Measurements from ENCODE around the gene MAML2.
A peak's percentile ranks its signal among the peaks of the same experiment; 100 is the strongest.

MAML2 gene

DNA sequence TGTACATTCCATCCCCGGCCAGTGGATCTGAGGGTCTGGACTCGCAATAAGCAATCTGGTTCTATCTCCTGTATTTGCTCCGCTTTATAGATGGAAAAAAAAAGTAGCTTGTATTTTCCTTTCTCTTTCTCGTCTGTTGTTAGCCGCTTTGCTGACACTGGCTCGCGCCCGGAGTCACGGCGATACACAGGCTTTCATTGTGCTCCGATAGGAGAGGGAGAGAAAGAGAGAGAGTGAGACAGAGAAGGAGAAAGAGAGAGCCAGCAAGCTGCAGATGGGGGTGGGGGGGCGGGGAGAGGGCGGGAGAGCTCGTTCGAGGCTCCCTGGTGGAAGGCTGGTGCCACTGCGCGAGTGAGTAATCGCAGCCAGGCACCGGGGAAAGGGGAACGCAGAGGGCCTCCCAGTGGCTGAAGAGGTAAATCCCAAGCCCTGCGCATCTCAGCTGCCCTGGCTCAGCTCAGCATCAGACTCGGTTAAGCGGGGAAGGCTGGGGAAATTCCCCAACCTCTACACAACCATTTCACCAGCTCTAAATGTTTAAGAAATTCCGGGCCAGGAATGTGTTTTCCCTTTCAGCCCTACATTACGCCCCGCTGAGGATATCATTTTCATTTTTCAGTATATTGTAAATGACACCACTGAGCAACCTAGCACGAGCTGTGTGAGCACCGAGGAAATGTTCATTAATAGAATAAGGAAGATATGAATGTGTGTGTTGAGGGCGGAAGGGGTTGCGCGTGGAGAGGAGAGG is at the start of gene MAML2:
TSS of gene MAML2 (minus strand) at position 235 of the 751 bp plus-strand sequence. CDS start 1,300 bp downstream, outside the sequence.
- peak; percentile 78 for DNase-seq (ENCODE audit: insufficient read length, low spot score)
- peak; percentile 65 for FAIRE-seq

DNA sequence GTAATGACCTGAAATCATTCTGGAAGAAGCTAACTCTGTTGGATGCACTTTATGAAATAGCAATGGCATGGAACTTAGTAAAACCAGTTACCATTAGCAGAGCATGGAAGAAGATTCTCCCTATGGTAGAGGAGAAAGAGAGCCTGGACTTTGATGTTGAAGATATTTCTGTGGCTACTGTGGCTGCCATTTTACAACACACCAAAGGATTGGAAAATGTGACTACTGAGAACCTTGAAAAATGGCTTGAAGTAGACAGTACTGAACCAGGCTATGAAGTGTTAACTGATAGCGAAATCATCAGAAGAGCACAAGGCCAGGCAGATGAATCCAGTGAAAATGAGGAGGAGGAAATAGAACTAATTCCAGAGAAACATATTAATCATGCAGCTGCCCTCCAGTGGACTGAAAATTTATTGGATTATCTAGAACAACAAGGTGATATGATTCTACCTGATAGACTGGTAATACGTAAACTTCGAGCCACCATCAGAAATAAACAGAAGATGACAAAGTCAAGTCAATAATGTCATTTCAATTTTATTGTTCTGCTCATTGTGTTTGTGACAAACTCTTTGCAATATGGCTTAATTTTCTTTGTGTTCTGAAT is 48.8 kb upstream of the MAML2 start:
- FAIRE-seq (no peak), DNase-seq (ENCODE audit: insufficient read length, low spot score) (no peak)

DNA sequence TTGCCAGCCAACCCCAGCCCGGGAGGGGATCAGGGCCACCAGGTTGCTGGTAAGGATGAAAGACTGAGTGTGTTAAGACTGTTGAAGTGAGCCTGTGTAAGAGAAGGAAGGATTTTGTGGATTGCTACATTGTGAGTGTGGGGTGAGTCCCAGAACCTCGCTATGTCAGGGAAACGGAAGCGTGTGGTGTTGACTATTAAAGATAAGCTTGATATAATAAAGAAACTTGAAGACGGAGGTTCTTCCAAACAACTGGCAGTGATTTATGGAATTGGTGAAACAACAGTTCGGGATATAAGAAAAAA is 47.4 kb upstream of the MAML2 start:
- no peak for FAIRE-seq
- no peak for DNase-seq (ENCODE audit: insufficient read length, low spot score)

DNA sequence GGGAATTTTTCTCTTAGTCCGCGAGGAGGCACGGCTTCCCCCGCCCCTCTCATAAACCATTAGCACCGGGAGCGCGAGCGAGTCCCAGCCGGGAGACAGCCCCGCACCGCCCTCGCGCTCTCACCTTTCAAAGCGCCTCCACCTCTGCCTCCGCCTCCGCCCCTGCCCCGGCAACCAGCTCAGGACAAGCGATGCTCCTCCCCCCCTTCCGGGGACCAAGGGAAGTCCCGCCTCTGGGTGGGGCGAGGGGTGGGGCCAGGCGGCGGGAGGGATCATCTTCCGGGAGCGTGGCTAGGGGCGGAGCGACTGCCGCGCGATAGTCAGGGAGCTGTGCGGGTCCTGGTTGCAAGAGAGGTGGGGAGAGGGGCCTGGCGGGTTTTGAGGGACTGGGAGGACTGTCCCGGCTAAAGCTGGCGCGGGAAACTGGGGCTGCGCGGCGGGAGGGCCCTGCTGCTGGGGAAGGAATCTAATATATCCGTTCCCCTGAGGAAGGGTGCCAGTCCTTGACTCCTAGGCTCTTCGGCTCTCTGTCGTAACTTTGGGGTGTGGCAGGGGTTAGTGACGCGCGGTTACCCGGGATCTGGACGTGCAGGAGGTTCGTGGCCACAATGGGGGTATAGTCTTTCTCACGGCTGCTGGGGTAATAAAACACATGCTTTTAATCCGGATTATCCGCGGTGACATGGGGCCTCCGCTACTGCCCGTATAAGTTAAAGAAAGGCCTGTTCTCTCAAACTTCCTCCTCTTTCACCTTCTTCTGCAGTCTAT is 46.9 kb upstream of the MAML2 start, which contains the start of the genes CCDC82 and JRKL:
TSS of gene CCDC82 (minus strand) at position 193 of the 768 bp plus-strand sequence. CDS start 5,165 bp downstream, outside the sequence.
TSS of gene JRKL (plus strand) at position 294 of the 768 bp plus-strand sequence. CDS start 637 bp downstream, outside the sequence.
- FAIRE-seq = peak; percentile 92
- DNase-seq (ENCODE audit: insufficient read length, low spot score) = peak; percentile 75

DNA sequence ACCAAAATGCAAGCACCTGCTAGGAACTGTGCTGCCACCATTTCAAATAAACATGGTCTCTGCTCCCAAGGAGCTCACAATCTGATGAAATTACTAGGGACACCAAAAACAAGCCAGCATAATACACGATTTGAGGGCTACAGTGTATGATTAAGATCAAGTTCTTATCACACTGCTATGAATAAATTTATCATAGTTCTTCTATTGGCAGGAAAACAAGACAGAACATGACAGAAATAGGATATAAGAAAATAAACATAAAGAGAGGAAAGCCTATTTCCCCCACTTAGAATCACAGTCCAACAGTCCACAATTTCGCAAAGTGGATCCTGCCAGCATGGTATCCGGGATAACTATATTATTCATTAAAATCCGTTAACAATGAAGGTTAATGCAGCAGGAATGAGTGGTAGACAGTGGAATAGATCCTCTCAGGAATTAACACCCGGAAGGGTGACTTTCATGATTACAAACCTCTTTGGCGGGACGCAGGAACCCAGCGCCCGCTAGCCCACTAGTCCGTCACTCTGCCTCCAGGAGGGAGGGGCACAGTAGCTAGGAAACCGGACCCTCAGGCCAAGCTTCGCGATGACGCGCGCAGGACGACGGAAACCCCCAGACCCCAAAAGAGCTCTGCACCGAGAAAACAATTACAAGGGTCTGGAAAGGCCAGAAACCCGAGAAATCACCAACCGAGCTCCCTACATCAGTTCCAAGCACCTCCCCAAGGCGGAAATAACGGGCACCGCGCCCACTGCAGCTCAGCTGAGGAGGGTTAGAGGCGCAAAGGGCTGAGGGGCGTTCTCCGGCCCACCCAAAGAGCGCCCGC is 46.1 kb upstream of the MAML2 start:
- FAIRE-seq (peak; percentile 39), DNase-seq (ENCODE audit: insufficient read length, low spot score) (peak; percentile 4)

DNA sequence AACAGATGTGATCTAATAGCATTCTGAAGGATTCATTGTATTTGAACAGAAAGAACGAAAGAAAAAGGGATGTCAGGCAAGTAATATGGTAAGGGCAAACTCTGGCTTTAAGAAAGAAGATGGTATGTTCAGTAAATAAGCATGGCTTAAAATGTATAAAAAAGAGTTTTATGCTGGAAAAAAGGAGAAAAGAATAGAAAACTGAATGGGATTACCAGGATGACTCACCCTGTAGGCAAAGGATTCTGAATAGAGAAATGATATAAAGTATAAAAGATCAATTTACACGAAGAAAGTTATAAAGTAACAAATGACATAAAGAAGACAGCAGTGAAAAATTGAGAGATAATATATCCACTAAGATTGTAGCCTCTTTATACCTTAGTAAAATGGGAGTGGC is 42.2 kb upstream of the MAML2 start:
- DNase-seq (ENCODE audit: insufficient read length, low spot score) (no peak), FAIRE-seq (no peak)

DNA sequence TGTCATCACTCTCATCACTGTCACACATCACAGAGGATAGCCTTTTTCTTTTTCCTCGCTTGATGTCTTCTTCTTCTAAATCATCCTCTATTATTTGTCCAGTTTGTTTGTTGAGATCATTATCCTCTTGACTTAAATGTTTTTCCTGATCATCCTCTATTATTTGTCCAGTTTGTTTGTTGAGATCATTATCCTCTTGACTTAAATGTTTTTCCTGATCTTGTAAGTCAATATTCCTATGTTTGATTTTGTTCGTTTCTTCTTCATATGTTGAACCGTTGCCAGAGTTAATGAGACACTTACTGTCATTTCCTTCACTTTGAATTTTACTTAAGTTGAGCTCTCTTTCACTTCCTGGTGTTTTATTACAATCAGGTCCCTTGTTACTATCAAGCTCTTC is 41.2 kb upstream of the MAML2 start:
- FAIRE-seq (peak; percentile 28), DNase-seq (ENCODE audit: insufficient read length, low spot score) (no peak)

DNA sequence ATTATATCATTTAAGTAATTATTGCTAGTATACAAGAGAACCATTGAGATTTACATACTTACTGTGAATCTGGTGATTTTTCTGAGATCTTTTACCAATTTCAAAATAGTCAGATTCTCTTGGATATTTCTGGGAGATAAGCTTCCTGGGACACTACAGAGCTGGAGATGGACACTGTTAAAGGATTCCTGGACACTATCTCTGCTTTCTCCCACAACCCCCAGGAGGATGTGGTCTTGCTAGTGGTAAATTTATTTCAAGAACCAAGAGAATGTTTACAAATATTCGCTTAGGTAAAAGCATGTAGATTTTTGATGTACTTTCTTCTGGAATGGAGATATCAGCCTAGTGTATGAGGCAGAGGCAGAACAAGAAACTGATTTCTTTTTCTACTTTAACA is 33.8 kb upstream of the MAML2 start:
- FAIRE-seq (no peak), DNase-seq (ENCODE audit: insufficient read length, low spot score) (no peak)

DNA sequence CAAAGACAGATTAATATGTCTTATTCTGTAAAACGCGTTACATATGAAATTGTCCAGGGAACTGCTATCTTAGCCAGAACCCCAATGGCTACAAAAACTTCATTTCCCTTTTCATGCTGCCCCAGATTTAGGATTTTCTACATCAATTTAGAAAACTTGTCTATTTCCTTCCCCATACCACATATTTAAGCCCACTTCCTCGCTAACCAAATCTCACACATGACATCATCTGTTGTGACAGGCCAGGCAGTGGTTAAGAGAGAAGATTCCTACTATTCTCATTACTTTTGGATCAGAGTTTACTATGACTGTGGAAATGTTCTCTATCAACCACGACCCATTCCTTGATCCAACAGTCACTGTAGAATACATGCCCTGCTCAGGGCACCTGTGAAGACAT is 30.8 kb upstream of the MAML2 start:
- DNase-seq (ENCODE audit: insufficient read length, low spot score) = no peak
- FAIRE-seq = no peak

DNA sequence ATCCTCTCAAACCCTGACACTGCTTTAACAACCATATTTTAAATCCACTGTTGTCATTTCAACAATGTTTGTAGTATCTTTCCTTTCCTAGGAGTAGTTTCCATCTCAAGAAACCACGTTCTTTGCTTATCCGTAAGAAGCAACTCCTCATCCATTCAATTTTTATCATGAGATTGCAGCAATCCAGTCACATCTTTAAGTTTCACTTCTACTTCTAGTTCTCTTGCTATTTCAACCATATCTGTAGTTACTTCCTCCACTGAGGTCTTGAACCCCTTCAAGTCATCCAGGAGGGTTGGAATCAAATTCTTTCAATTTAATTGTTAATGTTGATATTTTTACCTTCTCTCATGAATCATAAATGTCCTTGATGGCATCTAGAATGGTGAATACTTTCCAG is 24.3 kb upstream of the MAML2 start:
- peak; percentile 14 for FAIRE-seq
- no peak for DNase-seq (ENCODE audit: insufficient read length, low spot score)

DNA sequence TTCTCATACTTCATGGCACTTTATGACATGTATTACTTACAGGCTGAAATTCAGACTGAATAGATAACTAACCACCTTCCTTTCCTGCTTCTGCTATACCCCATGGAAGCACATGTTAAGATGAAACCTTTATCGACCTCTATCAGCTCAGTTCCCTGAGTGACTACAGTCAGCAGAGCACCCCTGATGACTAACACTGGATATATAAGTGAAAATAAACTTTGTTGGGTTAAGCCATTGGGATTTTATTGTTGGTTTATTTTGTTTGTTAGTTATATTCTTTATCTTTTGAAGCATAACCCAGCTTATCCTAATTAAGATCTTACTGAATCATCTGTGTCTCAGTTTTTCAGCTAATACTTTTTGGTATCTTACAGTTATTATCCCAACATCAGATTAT is 23.0 kb upstream of the MAML2 start:
- peak; percentile 69 for FAIRE-seq
- DNase-seq (ENCODE audit: insufficient read length, low spot score) = no peak

DNA sequence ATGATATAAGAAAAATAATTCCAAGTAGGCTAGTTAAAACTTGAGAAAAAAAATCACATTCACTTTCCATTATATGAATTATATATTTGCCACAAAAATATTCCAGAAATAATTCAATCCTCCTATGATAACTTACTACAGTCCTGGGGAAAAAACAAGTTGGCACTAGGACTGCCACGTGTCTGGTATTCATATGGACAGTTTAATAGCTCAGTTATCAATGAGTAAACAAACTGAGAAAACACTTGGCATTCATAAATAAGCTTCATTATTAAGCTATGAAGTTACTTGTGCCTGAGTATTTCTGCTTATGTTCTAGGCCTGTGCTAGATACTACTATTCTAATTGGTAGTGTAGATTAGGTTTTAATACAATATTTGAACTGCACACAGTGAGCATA is 22.5 kb upstream of the MAML2 start:
- DNase-seq (ENCODE audit: insufficient read length, low spot score) (no peak), FAIRE-seq (no peak)

DNA sequence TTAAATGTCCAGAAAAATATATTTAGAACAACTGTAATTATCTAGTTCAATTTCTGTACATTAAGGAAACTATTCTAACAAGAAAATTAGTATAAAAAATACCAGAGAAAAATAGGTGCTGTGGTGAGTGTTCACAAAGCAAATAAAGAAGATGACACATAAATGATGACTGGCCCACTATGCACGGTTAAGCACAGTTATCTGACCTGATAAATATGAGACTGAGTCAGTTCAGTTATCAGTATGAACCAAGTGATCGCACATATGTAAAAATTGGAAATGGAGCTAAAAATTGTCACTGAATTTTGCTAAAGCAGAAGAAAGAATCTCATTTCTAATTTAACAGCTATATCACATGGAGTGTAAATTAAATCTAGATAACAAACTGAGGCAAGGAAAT is 18.8 kb upstream of the MAML2 start:
- no peak for FAIRE-seq

DNA sequence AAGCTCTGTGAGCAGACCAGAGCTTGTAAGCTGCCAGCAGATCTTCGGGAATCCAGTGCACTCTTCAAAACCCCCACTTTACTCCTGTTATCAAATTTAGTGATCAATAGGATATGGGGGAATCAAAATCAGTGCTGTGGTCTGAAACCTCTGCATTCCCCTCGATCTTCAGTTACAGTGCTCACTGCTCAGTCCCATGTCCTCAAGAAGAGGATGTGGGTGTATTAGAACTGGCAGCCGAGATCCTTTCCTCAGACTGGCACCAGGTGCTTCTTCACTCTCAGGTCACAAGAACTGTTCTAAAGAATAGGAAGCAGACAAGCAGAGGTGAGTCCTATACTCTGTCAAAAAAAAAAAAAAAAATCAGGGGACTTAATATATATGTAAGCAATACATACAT is 15.3 kb upstream of the MAML2 start:
- FAIRE-seq (no peak), DNase-seq (ENCODE audit: insufficient read length, low spot score) (no peak)

More for the DNA sequence above, 18.8 kb upstream of the MAML2 start:
- DNase-seq (ENCODE audit: insufficient read length, low spot score) = no peak

DNA sequence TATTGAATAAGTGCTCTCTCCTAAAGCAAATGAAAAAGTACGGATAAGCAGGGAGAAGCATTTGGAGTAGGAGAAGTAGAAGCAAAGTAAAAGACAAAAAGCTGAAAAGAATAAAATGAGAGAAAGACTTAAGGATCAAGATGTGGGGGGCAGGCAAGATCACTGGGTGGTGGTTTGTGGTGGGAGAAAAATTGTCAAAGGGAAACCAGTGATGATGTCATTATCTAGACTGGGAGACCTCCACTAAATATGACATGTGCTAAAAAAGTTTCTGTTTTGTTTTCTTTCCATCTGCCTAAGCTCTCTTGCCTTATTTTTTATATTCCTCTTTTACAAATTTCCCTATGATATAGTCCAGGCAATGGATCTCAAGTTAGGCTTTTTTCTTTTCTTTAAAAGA is 14.8 kb upstream of the MAML2 start:
- peak; percentile 35 for FAIRE-seq

DNA sequence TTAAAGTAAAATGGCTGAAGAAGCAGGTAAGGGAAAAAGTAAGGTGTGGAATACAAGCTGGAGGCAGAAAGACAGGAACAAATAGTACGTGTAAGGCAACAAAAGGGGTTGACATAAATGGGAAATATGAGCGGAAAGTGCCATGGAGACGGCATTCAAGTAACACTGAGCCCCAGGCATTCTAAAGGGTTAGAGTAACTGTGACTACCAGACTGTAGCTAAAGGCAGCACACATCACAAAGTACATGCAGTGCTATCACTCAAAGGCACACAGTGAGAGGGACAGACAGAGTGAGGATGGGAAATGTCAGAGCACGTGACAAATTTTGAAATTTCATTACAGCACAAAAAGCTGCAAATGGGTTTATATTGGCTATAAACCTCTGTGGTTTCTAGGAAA is 13.9 kb upstream of the MAML2 start:
- FAIRE-seq (no peak), DNase-seq (ENCODE audit: insufficient read length, low spot score) (no peak)

More for the DNA sequence above, 14.8 kb upstream of the MAML2 start:
- DNase-seq (ENCODE audit: insufficient read length, low spot score) = no peak

DNA sequence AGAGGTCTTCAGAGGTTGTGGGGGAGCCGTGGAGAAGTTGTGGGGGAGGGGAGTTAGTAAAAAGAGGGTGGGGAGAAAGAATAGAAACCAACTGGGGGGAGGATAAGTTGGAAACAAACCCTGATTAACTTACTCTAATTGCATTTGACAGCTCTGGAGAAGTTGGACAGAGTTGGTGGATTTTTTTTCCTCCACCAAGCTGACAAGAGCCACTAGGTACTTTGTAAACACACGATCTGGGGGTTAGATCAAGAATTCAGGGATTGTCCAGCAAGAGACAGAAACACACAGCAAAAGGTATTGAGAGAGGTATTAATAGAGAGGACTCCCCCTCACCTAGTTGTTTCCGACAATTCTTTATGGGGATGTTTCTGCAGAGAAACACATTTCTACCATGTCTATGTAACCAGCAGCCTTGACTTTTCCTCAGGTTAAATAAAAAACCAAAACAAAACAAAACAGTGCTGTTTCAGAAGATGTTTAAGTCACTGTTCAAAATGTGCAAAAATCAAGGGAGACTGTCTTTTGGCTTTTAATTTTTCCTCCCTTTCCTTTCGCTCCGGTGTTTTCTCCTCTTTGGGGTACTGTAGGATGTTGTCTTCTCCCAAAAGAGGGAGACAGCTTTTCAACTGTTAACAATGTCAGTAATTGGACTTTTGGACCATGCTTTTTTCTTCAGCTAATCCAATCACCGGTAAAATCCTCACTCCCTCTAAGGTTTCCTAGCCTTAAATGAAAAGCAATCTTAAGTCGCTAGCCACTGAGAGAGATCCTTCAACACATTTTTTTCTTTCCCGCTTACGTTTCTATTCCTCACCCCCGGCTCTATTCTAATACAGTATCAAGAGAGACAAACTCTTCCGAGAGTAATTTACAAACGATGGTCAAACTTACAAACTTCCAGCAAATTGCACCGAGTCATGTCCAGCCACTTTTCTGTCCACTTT is 708 bp downstream of the MAML2 start:
- peak; percentile 68 for FAIRE-seq

DNA sequence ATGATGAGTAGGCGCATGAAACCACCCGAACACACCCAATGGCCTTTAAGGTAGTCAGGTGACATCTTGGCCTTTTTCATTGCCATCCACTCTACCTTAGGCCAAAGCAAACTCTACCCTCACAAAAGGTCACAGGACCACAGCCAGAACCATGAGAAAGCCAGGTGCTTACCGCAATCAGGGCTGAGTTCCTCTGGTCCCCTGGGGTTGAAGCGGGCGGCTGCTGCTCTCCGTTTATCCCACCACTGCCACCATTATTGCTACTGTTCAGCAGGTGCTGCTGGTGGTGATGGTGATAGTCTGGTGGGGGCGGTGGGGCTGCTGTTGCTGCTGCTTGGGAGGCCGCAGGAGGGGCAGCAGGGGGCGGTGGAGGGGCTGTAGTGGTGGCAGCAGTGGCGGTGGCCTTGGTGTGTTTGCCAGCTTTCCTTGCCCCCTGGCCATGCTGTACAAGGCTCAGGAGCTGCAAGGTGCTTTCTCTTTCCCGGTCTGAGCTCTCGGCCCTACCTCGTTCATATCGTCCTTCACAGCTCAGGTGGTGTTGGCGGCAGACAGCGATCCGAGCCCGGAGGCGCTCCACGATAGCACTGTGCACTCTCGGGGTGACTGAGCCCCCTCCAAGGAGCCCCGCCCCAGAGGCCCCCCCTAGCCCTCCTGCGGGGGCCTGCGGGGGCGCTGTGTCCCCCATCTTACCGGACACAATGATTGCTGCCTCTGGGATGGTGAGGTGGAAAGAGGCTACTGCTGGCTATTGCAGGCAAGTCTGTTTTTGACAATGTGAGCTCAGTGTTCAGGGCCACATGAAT is 1.6 kb downstream of the MAML2 start:
- DNase-seq (ENCODE audit: insufficient read length, low spot score) (no peak), FAIRE-seq (peak; percentile 42)

More for the DNA sequence above, 708 bp downstream of the MAML2 start:
- no peak for DNase-seq (ENCODE audit: insufficient read length, low spot score)

DNA sequence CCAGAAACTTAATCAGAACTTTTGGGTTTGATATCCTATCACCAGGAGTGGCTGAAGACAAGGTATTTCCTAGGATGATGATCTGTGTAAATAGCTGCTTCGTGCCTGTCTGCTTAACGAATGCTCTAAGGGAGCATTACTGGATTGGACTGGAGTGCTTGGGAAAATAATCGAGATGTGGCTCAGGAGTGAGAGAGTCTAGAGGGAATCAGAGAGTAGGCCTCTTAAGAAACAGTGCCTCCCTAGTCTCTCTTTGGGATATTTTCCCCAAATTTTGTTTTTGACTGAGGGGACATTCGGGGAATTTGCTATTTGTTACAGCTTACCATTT is 2.5 kb downstream of the MAML2 start:
- no peak for DNase-seq (ENCODE audit: insufficient read length, low spot score)
- FAIRE-seq = no peak
